Subcutaneous adipose tissue (tissue), 4 donors: ENCODE results near the gene RANBP3. TPM values are rescaled to one million over a fixed set of nuclear protein-coding genes. Genes with fewer than 3 reads are reported as not detected.

Experiments
- total RNA-seq, 4 donors: library from RNA; depleted of rRNA; stranded (reverse); fragments of >200 nt; gene quantifications; one replicate each; pipeline ENCODE4 v1.1.0, GENCODE V29; 2016
- TF ChIP-seq, protein P1 (sequence below): fragments of 450-650 bp; IDR thresholded peaks from one replicate; pipeline ENCODE4 v1.5.1; 2016; ENCODE audit warnings: low read depth, mild to moderate bottlenecking, control low read depth, antibody characterized with exemption, moderate library complexity

RANBP3 gene
- total RNA-seq, 4 donors from 2014 or later = 28.8 to 84.2 (median 57.7) TPM

DNA sequence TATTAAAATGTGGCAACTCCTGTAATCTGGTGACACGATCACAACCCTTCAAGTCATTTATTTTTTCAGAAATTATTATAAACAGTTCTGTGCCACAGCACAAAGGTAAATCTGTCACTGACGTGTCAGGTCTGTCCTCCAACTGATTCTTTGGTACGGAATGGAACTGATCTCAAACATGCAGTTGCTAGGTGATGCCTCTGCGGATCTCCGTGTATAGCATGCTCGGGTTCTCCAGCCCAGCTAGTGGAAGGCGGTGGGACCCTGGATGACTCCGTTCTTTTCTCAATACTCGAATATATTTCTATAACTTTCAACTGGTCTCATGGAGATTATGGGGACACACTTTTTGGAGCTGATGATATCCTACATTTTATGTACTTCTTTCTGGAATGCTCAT, 11.0 kb downstream of the RANBP3 start:
- TF ChIP-seq, protein P1, sequence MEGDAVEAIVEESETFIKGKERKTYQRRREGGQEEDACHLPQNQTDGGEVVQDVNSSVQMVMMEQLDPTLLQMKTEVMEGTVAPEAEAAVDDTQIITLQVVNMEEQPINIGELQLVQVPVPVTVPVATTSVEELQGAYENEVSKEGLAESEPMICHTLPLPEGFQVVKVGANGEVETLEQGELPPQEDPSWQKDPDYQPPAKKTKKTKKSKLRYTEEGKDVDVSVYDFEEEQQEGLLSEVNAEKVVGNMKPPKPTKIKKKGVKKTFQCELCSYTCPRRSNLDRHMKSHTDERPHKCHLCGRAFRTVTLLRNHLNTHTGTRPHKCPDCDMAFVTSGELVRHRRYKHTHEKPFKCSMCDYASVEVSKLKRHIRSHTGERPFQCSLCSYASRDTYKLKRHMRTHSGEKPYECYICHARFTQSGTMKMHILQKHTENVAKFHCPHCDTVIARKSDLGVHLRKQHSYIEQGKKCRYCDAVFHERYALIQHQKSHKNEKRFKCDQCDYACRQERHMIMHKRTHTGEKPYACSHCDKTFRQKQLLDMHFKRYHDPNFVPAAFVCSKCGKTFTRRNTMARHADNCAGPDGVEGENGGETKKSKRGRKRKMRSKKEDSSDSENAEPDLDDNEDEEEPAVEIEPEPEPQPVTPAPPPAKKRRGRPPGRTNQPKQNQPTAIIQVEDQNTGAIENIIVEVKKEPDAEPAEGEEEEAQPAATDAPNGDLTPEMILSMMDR = no peak

DNA sequence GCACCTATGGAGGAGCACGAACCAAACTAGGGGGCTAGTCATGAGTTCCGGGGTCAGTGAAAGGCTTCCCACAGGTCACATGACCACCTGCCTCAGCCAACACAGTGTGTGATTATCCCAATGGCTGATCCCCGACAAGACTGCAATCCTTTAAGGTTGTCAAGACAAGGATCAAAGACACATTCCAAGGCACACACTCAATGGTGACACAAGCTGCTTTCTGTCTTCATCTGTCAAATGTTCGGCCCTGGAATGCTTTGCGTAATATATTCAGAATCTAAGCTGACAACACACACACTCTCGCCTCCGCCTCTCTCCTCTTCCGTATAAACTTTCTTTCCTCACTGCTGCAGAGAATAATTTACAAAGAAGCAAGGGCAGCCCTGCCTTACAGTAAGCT, 11.7 kb downstream of the RANBP3 start:
- TF ChIP-seq, protein P1 = no peak

DNA sequence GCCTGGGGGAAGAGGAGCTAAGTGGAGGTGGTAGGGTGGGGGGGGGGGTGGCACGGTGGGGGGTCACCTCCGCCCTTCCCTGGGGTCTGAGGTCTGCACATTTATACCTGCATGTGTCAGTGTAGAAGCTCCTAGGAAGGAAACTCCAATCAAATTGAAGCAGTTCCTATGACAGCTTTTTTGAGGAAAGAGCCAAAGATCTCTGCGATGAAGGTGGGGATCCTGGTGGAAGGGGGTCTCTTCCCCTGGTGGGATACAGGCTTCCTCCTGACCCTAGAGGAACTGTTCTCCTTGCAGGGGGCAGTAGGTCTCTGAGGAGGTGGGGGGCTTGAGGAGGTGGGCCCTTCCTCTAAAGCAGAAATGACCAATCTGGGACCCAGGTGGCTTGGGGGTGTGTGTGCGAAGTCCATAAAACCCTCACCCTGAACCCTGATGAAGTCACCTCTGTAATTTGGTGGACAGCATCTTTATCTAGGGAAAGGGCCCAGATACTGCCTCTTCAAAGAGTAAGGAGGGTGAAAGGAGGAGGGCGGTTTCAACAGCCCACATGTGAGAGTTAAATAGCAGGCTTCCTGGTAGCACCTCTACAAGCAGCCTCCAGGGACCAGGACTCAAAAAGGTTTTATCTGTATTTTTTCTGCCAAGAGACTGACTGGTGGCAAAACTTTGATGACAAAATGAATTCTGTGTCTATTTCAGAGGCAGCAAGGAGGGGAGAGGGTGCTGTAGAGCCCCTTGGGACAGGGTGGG, 12.9 kb downstream of the RANBP3 start:
- TF ChIP-seq, protein P1 = no peak

DNA sequence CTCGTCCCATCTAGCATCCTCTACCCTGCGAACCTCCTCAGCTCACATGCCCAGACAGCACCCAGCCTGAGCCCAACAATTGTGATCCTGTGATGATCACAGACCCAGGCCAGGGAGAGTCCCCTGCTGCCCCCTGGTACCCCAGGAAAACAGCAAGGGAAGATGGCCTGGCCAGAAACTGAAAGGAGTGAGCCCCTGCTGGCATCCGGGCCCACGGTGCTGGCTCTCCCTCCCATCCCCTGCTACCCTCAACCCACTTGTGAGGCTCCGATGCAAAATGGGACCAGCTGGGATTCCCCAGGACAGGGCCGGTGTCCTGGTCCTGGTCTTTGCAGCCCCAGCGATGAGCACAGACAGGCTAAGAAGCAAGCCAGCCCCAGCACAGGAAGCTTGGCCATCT, 14.1 kb downstream of the RANBP3 start:
- TF ChIP-seq, protein P1 = no peak

DNA sequence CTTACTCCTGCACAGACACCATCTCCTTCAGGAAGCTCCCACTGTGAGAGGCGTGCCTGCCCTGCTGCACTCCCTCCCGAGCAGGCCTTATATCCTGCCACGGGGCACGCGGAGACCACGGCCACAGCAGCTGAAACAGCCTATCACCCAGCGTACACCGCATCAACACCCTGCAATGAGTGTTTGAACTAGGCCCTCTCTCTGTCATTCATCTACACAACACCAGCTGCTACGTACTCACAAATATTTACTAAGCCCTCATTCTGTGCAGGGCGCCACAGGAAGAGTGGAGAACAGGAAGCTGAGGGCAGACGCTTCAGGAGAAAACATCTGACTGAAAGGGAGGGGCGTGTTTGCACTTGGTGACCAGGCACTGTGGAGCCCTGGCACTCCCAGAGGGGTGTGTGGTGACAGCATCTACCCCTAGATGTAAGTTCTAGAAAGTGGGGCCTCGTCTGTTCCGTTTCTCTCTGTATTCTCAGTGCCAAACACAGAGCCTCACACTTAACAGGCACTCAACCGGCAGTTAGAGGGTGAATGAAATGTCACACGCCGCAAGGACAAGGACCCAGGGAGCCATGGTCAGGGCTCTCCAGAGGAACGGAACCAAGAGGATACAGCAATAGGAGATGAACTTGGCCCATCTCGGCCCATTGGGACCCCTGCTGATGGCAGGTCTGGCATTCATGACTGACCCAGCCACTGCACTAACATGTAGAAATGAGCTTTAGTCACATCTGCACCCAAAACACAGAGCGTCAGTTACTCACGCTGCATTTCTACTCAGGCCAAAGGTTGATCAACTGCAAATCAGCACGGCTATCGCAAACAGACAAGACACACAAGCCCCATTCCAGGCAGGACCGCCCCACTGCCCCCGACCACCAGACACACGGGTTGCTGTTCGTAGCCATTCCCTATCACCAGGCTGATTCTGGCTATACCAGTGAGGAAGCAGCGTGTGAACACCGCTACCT, 15.7 kb downstream of the RANBP3 start:
- TF ChIP-seq, protein P1 = no peak

DNA sequence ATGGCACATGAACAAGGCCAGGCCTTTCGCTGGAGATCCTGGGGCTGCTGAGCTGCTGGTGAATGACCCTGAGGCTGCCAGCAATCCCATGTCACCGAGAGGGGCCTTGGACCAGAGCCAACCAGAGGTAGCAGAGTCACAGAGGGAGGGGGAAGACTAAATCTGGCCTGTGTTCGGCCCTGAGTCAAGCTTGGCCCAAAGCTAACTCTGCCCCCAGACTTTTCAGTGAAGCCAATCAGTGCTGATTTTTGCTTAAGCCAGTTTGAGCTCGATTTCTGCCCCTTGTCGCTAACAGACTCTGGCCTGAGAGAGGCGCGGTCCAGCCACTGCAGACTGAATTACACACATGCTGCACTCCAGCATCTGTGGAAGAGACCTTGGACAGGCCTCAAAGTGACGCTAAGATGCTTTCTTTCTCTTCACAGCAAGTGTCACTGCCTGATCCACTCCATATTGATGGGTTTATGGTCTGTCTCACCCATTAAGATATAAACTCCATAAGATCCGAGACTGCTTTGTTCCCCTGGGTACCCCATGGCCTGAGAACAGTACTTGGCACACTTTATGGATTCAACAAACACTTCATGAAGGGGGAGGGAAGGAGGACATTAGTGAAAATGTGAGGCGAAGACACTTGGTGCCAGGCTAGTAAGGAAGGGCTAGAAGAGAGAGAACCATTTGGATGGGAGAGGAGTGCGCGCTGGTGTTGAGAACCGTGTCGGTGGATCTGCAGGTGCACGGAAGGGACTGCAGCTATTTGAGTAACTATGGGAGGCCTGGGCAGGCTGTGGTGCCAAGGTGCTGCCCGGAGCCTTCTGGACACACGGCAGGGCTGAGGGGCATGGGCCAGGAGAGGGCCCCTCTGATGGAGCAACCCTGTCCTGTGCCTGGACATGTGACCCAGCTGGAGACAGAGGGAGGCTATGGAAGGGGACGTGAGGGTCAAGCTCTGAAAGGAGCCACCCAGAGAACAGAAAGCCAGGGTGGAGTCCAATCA, 17.6 kb downstream of the RANBP3 start:
- TF ChIP-seq, protein P1 = no peak
